ELF-1 (cell line): Measurements from ENCODE around the gene MAP1B.

ENCODE experiments used
- DNase-seq: peaks from one replicate; pipeline ENCODE4 v3.0.0-alpha.2; 2016; ENCODE audit warnings: low read depth, low spot score

Gene MAP1B

GRCh38 chr5:72223371-72223770 is 116.1 kb downstream of the MAP1B start:
- no peak for DNase-seq

DNA sequence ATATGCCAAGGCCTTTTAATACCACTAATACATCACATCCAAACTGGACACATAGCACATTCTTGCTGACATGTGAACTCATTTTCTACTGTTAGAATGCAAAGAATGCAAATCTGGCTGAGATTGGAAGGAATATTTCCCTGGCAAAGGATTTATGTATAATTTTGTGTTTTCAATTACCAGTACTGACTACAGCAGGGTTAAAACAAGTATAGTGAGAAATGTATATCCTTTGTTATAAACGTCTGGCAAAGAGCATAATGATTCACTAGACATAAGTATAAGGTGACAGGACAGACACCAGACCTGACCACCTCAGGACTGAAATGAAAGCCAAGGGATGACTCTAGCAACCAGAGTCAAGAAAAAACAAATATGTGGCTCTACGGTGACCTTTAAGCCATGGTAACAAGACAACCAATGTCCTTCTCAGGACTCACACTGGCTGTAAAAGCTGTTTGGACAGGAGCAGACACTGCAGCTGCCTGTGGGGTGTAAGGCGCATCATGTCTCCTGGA is 117.7 kb downstream of the MAP1B start:
- DNase-seq: no peak

DNA sequence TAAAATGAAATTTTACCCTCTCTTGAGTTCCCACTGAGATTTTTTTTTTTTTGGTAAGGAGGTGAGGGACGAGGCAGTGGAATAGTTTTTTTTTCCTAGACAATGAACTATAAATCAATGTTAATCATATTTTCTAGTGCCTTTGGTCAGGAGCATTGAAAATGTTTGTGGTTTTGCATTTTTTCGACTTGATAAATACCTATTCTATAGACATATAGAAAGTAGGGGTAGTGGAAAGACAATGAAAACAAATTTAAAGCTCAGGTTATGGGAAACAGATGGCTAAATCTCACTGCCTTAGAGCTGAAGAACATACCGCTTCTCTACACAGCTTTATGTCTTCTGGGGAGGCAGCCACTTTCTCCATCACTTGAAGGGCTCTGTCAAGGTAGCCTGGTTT is 118.5 kb downstream of the MAP1B start:
- no peak for DNase-seq

GRCh38 chr5:72226950-72227349 is 119.7 kb downstream of the MAP1B start:
- no peak for DNase-seq

DNA sequence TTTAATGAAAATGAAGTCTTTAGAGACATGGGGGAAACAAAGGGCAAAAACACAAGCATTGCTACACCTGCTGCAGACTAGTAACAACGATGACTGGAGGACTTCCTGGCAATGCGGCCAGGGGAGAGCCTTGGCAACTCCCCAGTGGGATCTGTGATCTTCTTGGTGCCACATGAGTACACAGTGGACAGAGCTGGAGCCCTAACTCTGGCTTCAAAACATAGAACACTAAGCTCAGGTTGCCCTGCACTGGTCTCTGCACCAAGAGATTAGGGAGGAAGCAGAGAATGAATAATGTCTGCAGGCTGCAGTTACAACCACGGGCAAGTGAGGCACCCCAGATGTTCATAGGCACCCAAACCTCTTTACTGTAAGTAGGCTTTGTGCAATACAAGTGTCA is 121.7 kb downstream of the MAP1B start:
- DNase-seq: no peak

GRCh38 chr5:72231991-72232703 is 124.9 kb downstream of the MAP1B start:
- DNase-seq: no peak

DNA sequence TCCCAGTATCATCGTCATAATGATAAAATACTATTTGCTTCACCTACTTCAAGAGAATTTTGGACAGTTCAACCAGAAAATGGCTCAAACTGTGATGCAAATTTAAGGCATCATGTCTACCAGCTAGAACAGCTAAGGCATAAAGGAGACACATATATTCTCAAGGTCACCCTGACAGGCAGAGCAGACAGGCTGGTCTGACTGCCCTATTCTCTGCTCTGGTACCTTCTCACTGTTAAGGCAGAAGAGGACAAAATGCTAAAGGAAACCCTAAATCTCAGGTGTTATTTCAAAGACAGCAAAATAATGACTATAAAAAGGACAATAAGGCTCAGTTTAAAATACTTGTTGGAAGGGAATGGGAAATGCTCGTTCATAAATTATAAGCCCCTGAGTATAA is 125.6 kb downstream of the MAP1B start:
- no peak for DNase-seq

- no peak for DNase-seq
These were observed 126.6 kb downstream of the MAP1B start for GRCh38 chr5:72233835-72234234.

- DNase-seq: no peak
These were observed 127.0 kb downstream of the MAP1B start for GRCh38 chr5:72234265-72234700.

DNA sequence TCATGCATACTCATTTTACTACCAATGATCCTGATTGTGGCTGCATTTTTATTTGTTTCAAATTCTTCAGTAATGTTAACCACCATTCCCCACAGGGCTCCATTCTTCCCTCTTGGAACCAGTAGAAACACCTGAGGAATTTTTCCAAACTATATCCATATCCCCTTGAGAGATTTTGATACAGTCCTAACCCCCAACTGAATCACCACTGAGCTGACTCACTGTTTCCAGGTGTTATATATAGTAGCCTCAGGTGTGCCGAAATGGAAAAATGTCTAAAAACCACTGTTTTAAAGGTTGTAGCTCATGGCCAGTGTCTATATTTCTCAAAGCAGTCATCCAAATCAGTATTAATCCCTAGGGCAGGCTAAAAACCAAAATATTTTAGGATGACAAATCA is 127.6 kb downstream of the MAP1B start:
- DNase-seq: no peak

GRCh38 chr5:72235725-72236124 is 128.4 kb downstream of the MAP1B start:
- DNase-seq: no peak

DNA sequence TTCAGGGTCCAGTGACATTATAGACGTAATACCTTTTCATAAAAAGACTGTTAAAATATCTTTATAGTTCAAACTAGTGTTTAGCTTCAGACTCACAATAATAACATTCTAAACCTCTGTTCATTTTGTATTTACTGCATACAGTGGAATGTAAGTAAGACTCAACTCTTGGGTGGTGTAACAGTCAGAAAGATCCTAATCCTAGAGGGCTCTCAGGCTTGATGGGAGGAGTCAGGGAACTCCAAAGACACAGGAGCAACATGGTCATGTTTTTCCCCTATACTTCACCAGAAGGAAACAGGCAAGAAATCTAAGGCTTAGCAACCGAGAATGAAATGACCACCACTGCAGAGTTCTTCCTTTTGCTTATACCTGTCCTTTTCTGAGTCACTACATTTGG is 130.1 kb downstream of the MAP1B start:
- DNase-seq: no peak

- no peak for DNase-seq
These were observed 130.6 kb downstream of the MAP1B start for GRCh38 chr5:72237879-72238278.

GRCh38 chr5:72238712-72239445 is 131.6 kb downstream of the MAP1B start:
- no peak for DNase-seq

GRCh38 chr5:72241346-72242003 is 134.2 kb downstream of the MAP1B start:
- DNase-seq: no peak

DNA sequence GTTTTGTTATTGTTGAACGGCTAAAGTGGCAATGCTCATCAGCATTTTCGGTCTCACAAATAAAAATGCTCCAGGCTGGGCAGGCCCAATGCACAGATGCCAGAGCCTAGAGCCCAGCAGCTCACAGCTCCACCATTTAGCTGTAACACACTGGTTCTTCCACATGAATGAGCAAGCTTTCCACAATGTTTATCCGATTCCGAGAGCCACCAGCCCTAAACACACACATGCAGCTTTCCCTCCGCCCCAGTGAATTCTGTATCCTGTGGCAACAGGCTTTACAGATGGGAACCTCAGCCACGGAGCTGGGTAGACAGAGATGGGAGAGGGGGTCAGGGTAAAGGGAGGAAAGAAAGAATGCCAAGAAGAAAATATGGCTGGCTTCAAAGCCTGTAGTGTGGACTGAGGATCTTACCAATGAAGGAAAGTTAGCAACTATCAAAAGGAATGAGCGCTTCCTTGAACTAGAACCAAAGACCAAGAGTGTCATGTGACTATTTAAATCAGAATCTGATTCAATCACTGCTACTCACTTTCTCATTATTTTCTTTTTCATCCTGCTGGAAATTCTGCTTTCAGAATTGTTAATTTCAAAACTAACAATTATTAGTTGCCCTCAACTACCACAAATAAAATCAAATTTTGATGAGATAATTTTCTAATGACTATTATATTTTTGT is 135.7 kb downstream of the MAP1B start:
- DNase-seq: no peak

- DNase-seq: no peak
These were observed 136.4 kb downstream of the MAP1B start for GRCh38 chr5:72243706-72244105.

DNA sequence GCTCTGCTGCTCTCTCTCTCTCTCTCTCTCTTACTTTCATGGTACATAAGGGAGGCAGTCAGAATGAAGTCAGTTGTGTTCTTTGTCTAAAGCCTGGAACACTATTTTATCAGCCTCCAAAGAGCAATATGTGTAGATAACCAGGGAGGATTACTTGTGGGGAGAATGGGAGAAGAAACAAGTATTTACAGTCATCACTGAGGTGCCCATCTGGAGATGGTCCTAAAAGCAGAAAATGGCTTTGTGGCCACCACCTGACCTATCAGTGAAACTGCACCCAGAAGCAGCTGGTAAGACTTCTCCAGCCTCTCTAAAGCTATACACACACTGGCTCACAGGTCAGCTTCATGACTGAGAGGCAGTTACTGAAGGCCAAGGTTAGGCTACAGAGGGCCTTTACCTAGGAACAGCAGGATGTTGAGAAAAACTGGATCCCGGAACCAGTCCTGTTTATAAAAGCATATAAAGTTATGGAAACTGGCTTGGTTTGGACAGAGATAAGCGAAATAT is 137.6 kb downstream of the MAP1B start:
- peak; percentile 32 for DNase-seq

GRCh38 chr5:72245546-72245945 is 138.3 kb downstream of the MAP1B start:
- no peak for DNase-seq

DNA sequence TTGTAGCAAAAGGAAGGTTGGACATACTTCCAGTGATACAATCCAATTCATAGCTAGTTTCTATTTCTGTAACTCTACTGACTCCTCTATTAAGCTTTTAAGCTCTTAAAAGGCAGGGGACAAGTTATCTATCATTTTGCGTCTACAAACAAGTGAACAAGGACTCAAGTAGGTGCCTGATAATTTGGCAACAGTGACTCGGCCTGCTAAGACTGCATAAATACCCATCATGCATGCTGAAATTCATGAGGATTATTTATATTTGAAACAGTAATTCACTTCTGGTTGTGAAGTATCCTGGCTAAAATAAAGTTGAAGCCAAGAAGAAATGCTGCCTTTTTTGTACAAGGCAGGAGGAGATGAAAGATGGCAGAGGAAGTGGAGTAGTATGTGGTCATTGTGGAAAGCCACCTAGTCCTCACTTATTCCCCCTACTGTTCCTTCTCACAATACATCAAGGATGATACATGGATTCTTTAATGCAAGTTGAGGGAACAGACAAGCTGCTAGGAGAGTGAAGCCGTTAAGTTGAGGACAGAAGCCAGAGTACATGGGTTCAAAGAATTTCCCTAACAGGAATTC is 138.8 kb downstream of the MAP1B start:
- no peak for DNase-seq

DNA sequence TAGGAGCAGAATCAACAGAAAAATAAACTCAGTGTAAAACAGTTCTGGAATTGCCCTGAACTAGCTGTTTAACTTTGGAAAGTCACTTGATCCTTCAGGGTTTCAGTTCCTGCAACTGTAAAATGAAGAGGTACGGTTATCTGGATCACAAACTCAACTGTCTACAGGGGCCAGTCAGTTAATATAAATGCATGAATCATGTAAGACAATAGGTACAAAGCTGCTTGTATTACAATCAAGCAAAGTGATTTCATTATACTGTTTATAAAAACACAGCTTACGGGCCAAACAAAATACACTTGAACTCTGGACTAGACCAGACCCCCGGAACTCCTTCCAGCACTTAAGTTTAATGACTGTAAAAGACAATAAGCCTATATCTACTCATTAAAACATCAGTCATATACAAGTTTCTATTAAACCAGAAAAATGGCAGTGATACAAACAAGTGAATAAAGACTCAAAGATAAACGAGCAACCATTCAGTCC is 139.7 kb downstream of the MAP1B start:
- no peak for DNase-seq
